LoVo (cell line): ENCODE measurements around the gene TIGD4.

ENCODE experiments used
- DNase-seq: peaks from one replicate; pipeline ENCODE4 v3.0.0-alpha.2; 2016; ENCODE audit warnings: low spot score

Gene TIGD4

DNA sequence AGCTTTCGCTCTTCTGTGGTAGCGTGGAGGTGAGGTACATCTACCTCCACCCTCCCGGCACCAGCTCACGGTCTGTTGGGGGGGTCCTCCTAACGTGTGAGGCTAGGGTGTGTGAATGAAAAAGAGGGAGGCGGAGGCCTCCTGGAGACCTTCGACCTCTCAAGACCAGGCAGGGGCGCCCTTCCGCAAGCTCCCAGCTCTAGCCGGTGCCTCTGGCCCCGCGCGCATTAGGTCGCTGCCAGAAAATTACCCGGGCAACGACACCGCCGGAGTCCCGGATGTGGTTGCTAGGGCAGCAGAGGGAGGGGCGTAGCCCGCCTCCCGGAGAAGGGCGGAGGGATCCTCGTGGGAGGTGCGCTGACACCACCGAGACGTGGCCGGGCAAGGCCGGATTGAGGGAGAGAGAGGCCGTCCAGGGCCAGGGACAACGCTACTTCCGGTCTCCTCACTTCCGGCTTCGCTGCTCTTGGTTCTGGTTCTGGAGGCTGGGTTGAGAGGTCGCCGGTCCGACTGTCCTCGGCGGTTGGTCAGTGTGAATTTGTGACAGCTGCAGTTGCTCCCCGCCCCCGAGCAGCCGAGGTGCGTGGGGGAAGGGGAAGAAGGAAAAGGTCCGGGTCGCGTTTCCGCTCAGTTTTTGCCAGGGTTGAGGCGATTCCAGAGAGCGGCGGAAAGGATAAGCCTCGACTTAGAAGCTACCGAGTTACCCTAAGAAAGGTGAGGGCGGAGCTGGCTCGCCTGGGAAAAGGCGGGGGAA lies at the start of gene TIGD4, which contains the start of gene ARFIP1:
Gene TIGD4, minus strand, starts transcription at position 218 of the 754 bp plus-strand sequence. CDS start 8,726 bp downstream, outside the sequence.
Gene ARFIP1, plus strand, starts transcription at position 442 of the 754 bp plus-strand sequence. CDS start 49,680 bp downstream, outside the sequence.
- peak; percentile 95 for DNase-seq

DNA sequence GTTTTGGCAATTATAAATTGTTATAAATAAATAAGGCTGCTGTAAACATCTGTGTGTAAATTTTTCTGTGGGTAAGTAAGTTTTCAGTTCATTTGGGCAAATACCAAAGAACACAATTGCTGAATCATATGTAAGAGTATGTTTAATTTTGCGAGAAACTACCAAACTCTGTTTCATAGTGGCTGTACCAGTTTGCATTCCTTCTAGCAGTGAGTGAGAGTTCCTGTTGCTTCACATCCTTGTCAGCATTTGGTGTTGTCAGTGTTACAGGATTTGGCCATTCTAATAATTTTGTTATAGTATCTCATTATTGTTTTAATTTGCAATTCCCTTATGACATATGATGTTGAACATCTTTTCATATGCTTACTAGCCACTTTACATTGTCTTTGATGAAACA lies 48.6 kb upstream of the TIGD4 start:
- no peak for DNase-seq

DNA sequence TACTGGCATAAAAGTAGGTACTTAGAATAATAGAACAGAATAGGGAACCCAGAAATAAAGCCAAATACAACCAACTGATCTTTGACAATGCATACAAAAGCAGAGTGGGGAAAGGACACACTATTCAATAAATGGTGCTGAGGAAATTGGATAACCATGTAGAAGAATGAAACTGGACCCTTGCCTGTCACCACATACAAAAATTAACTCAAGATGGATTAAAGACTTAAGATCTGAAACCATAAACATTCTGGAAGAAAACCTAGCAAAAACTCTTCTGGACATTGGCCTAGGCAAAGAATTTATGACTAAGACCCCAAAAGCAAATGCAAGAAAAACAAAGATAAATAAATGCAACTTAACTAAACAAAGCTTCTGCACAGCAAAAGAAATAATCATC lies 45.8 kb upstream of the TIGD4 start:
- DNase-seq, result no peak

DNA sequence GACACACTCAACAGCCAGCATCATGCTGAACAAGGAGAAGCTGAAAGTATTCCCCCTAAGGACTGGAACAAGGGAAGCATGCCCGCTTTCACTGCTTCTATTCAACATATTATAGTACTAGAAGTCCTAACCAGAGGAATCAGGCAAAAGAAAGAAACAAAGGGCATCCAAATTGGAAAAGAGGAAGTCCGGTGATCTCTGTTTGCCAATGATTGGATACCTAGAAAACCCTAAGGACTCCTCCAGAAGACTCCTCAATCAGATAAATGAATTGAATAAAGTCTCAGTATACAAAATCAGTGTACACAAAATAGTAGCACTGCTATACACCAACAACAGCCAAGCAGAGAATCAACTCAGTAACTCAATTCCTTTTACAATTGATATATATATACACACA lies 45.0 kb upstream of the TIGD4 start:
- no peak for DNase-seq

DNA sequence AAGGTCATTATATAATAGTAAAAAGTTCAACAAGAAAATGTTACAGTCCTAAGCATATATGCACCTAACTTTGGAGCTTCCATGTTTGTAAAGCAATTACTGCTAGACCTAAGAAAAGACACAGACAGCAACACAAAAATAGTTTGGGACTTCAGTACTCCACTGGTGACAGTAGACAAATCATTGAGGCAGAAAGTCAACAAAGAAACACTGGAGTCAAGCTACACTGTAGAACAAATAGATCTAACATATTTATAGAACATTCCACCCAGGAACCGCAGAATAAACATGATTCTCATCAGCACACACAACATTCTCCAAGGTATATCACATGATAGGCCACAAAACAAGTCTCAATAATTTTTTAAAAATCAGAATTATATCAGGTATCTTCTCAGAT lies 42.8 kb upstream of the TIGD4 start:
- no peak for DNase-seq

DNA sequence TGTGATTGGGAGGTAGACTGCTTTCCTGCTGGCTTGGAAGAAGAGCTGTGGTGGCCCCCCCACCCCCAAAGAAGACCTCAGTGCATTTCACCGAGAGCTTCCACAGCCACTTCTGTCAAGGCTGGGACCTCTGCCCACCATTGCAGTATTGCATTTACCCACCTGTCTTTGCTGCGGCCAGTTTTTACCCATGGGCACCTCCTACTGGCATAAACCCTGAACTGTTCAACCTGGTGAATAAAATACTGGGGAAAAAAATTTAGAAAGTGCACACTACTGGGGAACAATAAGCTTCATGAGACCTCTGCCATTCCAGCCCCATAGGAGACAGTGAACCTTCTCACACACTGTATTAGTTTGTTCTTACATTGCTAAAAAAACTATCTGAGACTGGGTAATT lies 40.5 kb upstream of the TIGD4 start:
- no peak for DNase-seq

DNA sequence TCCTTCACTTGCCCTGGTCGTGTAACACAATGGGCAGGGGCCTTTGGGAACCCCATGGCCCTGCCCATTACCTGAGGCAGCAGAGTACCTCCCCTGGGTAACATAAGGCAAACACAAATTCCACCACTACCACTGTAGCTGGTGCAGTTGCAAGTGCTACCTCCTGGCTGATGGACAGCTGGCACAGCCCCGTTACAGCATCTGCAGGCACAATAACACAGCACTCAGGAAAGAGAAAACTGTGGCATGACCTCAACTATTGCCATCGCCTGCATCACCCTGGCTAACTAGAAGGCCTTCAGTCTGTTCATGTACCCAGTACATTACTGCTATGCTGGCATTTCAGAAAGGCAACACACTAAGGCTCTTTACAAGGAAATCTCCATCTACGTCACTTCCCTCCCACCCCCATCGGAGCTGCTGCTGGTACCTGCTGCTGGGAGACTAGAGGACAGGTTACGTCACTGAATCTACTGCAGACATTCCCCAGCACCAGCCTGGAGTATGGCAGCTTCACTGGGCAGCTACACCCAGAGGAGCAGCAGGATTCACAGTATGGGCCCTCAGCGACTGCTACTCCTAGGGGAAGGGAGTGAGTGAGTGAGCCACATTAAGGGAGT lies 39.6 kb upstream of the TIGD4 start:
- no peak for DNase-seq

DNA sequence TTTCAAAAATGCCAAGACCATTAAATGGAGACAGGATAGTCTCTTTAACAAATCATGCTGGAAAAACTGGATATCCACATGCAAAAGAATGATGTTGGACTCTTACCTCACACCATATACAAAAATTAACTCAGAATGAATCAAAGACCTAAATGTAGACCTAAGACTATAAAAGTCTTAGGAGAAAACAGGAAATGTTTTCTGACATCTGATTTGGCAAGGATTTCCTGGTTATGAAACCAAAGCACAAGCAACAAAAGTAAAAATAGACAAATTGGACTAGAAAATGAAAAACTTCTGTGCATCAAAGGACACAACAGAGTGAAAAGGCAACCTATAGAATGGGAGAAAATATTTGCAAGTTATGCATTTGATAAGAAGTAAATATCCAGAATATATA lies 37.8 kb upstream of the TIGD4 start:
- no peak for DNase-seq

DNA sequence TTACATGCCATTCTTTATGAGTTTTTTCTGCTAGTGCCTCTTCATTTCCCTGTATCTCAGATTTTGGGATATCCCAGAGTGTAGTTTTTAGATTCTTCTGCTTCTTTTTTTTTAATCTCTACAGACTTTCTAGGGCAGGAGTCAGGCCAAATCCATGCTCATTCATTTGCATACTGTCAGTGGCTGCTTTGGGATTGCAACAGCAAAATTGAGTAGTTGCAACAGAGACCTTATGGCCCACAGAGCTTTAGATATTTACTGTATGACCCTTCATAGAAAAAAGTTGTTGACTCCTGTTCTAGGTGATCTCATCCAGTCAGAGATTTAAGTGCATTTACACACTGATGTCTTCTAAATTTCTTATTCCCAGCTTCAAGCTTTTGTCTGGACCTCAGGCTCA lies 35.5 kb upstream of the TIGD4 start:
- DNase-seq, result no peak

DNA sequence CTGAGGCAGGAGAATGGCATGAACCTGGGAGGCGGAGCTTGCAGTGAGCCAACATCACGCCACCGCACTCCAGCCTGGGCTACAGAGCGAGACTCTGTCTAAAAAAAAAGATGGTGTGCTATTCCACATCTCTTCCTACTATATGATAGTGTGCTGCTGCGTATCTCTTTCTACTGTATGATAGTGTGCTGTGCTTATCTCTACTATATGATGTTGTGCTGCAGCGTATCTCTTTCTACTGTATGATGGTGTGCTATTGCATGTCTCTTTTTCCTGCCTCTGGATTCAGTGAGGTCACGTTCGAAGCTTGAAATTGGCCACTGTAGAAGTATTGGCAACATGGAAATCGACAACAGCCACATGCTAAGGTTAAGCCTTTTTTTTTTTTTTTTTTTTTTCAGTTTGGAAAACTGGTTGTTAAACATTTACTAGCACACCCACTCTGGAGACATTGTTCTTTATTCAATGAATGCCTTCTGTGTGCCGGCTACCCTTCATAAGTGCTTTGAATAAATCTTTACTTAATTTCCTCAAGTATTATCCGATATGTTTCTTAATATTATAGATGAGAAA lies 31.3 kb upstream of the TIGD4 start:
- DNase-seq, result no peak

DNA sequence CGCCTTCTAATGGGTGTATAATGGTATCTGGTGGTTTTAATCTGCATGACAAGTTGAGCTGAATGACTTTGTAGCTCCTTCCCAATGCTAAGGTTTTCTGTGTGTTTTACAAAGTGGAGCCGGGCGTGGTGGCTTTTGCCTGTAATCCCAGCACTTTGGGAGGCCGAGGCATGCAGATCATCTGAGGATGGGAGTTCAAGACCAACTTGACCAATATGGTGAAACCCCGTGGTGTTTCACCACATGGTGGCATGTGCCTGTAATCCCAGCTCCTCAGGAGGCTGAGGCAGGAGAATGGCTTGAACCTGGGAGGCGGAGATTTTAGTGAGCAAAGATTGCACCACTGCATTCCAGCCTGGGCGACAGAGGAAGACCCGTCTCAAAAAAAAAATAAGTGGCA lies 29.1 kb upstream of the TIGD4 start:
- DNase-seq, result no peak

DNA sequence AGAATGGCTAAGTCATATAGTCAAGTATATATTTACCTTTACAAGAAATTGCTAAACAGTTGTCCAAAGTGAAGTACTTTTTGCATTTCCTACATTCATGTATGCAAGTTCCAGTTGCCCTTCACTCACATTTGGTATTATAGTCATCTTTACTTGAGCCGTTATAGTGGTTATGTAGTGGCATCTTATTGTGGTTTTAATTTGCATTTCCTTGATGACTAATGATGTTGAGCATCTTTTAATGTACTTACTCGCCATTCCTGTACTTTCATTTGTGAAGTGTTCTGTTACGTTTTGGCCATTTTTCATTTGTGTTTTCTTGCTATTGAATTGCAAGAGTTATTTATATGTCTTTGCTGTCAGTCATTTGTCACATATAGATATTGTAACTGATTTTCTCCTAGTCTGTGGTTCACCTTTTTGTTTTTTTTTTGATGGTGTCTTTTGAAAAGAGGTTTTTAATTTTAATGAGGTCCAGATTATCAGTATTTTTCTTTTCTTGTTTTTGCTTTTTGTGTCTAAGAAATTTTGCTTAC lies 27.8 kb upstream of the TIGD4 start:
- no peak for DNase-seq

DNA sequence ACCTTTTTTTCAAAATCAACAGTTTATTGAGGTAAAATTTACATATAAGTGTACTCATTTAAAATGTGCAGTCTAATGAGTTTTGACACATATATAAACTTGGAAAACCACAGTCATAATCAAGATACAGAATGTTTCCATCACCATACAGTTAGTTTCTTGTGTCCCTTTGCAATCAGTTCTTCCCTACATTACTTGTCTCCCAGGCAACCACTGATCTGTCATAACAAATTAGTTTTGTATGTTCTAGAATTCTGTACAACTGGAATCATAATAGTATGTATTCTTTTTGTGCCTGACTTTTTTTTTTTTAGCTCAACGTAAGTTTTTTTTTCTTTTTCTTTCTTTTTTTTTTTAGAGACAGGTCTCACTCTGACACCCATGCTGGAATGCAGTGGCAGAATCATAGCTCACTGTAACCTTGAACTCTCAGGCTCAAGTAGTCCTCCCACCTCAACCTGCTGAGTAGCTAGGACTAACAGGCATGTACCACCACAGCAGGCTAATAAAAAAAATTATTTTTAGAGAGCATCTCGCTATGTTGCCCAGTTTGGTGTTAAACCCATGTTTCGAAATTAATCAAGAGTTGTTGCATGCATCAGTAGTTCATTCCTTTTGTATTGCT lies 27.1 kb upstream of the TIGD4 start:
- DNase-seq, result no peak

DNA sequence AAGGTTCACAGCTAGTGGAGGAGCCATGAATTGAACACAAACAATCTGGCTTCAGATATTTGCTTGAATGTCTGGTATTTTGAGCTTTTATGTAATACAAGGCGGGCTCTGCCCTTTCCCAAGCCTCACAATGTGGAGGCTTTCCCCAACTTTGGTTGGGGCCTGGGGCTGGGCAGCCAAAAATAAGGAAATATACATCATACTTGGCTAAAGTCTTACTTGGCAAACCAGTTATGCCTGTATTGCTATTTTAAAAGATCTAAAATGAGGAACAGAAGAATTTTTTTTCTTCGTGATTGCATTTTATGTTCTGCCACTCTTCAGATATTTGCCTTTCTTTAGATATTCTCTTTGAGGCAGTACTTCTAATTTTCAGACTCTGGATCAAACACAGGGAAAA lies 26.3 kb upstream of the TIGD4 start:
- no peak for DNase-seq

DNA sequence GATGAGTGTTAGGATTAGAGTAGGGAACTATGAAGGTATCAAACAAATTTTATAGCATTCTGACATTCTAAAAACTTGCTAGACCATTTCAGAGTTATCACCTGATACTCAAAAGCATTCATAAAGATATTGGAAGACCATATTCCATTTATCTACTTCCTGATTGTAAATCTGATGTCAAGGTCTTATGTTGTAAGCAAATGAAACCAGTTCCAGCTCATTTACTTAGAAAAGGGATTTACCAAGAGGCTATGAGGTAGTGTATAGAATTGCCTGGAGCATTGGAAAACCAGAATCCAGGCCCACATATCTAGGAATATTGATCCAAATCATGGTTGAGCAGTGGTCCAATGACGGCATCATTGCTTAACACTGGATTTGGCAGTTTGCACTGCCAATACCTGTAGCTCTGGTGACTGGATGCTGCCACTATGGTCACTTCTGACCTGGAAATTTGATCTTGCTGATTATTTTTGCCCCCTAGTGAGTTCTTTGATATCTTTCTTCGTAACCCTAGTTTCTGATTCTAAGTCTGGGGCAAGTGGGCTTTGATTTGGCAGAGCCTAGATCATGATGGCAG lies 25.6 kb upstream of the TIGD4 start:
- DNase-seq, result no peak

DNA sequence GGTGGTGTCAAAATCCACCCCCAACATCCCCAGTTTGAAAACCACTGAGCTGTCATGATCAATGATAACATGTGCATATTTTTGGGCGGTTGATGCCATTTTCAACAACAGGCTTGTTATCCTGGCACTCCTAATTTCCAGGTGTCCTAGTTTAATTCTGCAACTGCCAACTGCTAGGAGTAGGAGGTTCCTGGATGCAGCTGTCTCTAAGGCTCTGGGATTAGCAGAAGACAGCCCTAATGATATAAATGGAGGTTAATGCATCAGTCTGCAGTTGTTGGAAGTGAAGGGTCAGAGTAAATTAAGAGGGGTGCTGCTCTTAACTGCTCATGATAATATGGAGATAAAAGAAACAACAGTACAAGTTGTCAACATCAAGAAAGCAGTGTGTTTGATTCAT lies 24.0 kb upstream of the TIGD4 start:
- no peak for DNase-seq

DNA sequence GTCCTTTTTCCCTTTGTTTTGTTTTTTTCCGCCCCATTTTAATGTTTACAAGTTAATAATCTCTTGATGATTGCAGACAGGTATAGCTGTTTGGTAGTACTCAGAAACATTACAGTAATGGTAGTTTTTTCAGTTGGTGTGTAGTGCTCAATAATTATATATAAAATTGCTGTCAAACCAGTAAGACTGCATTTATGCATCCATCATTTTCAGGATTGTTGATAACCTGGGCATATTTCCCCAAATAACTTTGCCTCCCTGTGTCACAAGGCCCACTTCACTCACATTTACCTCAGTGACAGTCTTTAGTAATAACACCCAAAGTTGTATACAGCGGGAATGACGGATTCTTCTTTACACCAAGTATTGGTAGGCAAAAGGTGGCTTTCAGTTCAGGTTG lies 16.4 kb upstream of the TIGD4 start:
- DNase-seq, result no peak

DNA sequence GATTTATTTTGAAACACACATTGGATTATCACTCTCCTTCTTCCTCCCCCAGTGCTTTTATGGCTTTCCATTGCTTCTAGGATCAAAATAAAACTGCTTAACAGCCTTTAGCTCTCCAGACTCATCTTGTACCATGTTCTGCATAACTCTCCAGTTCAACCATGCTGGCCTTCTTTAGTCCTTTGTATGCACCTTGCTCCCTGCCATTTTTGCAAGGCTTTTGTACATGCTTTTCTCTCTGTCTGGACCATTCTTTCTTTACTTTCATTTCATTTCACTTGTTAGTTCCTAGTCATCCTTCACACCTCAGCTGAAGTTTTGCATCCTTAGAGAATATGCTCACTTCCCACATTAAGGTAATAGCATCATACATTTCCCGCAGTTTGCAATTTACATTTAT lies 7.1 kb upstream of the TIGD4 start:
- no peak for DNase-seq

DNA sequence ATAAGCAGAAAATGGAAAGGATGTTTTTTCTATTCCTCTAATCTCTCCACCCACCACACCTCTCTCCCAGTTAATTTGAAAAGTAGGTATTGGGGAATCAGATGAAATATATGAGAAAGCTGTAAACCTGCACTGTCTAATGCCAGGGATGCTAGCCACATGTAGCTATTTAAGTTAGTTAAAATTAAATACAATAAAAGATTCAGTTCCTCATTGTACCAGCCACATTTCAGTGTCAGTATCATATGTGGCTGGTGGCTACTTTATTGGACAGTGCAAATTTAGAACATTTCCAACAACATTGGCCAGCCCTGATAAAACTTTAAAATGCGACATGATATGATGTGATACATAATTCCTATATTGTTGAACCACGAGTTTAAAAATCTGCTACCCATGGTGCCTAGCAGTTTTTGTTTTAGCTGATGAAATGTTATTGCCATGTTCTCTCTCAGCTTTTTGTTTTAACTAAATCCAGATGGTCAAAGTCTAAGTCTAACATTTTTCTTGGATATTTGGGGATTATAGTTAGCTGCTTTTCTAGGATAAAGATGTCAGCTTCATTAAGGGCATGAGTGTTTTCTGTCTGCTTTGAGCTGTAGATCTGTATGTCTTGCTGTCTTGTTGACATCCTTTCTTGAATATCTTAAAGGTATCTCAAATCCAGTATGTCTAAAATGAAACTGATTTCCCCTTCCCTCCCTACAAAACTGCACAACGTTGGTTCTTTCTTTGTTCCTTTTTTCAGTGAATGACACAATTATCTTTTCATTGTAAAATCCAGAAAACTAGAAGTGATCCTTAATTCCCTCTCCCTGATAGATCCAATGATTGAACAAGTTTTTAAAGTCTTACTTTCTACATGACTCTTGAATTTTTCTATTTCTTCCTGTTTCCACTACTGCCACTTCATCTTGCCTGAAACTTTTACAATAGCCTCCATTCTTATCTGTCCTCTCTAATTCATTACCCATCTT lies 6.4 kb upstream of the TIGD4 start:
- no peak for DNase-seq

DNA sequence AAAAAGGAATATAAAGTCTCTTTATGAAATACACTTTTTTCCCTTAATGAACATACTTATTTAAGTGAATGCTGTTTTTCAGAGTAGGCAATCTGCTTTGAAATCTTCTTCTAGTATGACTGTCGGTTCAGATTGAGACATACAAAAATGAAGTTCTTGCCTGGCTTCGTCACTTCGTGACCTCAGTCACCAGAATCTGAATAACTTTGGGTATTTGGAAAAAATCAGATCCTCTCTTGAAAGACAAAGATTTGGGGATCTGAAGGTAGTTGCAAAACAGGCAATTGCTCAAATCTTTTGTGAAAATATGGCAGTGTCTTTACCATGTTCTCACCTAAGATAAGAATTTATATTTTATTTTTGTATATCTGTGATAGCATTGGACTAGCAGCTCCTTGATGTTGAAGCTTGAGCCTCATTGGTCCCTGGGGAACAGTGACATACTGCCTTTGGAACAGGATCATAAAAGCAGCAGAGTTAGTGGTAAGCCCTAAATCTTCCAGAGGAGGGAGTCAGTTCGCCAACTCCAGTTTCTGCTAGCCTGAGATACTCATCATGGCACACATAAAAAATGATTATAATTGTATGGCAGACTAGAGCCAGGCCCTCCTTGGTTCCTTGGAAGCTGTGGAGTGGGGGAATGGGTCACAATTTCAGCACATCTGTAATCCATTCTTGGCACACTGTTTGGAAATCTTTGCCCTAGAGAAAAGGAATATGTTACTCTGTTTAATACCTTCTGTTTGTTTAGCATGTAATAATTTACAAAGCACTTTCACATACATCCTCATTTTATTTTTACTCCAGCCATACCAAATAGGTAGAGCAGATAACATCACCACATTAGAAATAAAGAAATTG lies 5.2 kb upstream of the TIGD4 start:
- DNase-seq, result no peak
